IMR-90 (cell line): Measurements from ENCODE around the gene LRRC42. TPM values are rescaled to one million over a fixed set of nuclear protein-coding genes. Genes with fewer than 3 reads are reported as not detected.

Experiments
- ATAC-seq: fragments of 200-7000 bp; cut with Tn5 transposase; 2 replicates; pipeline ENCODE4 v1.9.1; 2020; ENCODE audit warnings: low read depth, mild to moderate bottlenecking, moderate library complexity
- BruUV-seq: library from RNA; stranded (reverse); fragments of 400-500 nt; replicated peaks from 2 replicates; lab custom pipeline; 2021; lab: Mats Ljungman, UMichigan
- CTCF ChIA-PET: fragments of 300-600 bp; formaldehyde crosslinking; extraction: SDS; loops from one replicate; lab custom pipeline; 2021; ENCODE audit warnings: antibody characterized with exemption; lab: Yijun Ruan, JAX
- POLR2A ChIA-PET: fragments of 300-600 bp; sonication (Branson Sonifier 250); formaldehyde crosslinking; loops from one replicate; lab custom pipeline; 2022; ENCODE audit warnings: antibody characterized with exemption; ENCODE audit not compliant: unreplicated experiment; lab: Charles Lee
- DNase-seq: peaks from one replicate; pipeline ENCODE4 v3.0.0; 2013
- H2AFZ ChIP-seq: replicated peaks from 2 replicates; pipeline ENCODE3; 2013; ENCODE audit warnings: low read length, mild to moderate bottlenecking; ENCODE audit not compliant: poor library complexity
- H2AK5ac ChIP-seq: 2 replicates; pipeline ENCODE4 v1.6.1; 2013; ENCODE audit warnings: low read depth, low read length, inconsistent platforms
- H2AK9ac ChIP-seq: replicated peaks from 2 replicates; pipeline ENCODE3; 2013; ENCODE audit warnings: mild to moderate bottlenecking, low read depth, low read length, moderate library complexity; ENCODE audit not compliant: poor library complexity
- H2BK120ac ChIP-seq: 2 replicates; pipeline ENCODE4 v1.6.1; 2013; ENCODE audit warnings: low read depth, low read length, inconsistent platforms
- H2BK15ac ChIP-seq: 3 replicates; pipeline ENCODE4 v1.6.1; 2013; ENCODE audit warnings: low read depth, low read length, inconsistent platforms
- H2BK20ac ChIP-seq: 2 replicates; pipeline ENCODE4 v1.6.1; 2013; ENCODE audit warnings: low read depth, mild to moderate bottlenecking, inconsistent platforms, low read length, moderate library complexity
- H2BK5ac ChIP-seq: 2 replicates; pipeline ENCODE4 v1.6.1; 2013; ENCODE audit warnings: mild to moderate bottlenecking, low read depth, low read length, inconsistent platforms; ENCODE audit not compliant: poor library complexity, severe bottlenecking
- H3K14ac ChIP-seq: replicated peaks from 2 replicates; pipeline ENCODE4 v1.6.1; 2013; ENCODE audit warnings: low read depth, low read length, inconsistent platforms
- H3K18ac ChIP-seq: 2 replicates; pipeline ENCODE4 v1.6.1; 2013; ENCODE audit warnings: low read depth, low read length, control low read depth
- H3K23ac ChIP-seq: 2 replicates; pipeline ENCODE4 v1.6.1; 2013; ENCODE audit warnings: low read depth, low read length, inconsistent platforms
- H3K27ac ChIP-seq: 2 replicates; pipeline ENCODE4 v1.5.1; 2013; ENCODE audit warnings: mild to moderate bottlenecking, control low read depth, low read length; ENCODE audit not compliant: insufficient read depth
- H3K27me3 ChIP-seq: 2 replicates; pipeline ENCODE4 v1.6.1; 2013; ENCODE audit warnings: low read length; ENCODE audit not compliant: control insufficient read depth, insufficient read depth
- H3K36me3 ChIP-seq: 2 replicates; pipeline ENCODE4 v1.6.1; 2013; ENCODE audit warnings: low read length, mixed read lengths; ENCODE audit not compliant: control insufficient read depth, insufficient read depth
- H3K4ac ChIP-seq: 2 replicates; pipeline ENCODE4 v1.6.1; 2013; ENCODE audit warnings: low read depth, low read length, inconsistent platforms
- H3K4me1 ChIP-seq: 2 replicates; pipeline ENCODE4 v1.6.1; 2013; ENCODE audit warnings: low read length, mixed read lengths; ENCODE audit not compliant: control insufficient read depth, insufficient read depth
- H3K4me2 ChIP-seq: 2 replicates; pipeline ENCODE4 v1.6.1; 2013; ENCODE audit warnings: low read depth, mild to moderate bottlenecking, control low read depth, low read length, moderate library complexity
- H3K4me3 ChIP-seq: 2 replicates; pipeline ENCODE4 v1.5.1; 2013; ENCODE audit warnings: low read depth, mild to moderate bottlenecking, control low read depth, low read length, moderate library complexity; ENCODE audit not compliant: insufficient read depth
- H3K56ac ChIP-seq: 2 replicates; pipeline ENCODE4 v1.6.1; 2013; ENCODE audit warnings: low read length, inconsistent platforms; ENCODE audit not compliant: insufficient read depth; ENCODE audit errors: extremely low read depth
- H3K79me1 ChIP-seq, 2 experiments: 2 replicates each; pipeline ENCODE4 v1.6.1; 2013; ENCODE audit warnings: low read length in 2 of 2, inconsistent platforms in 1 of 2, low read depth in 1 of 2
- H3K9ac ChIP-seq: 2 replicates; pipeline ENCODE4 v1.6.1; 2013; ENCODE audit warnings: low read depth, low read length, control low read depth
- H3K9me1 ChIP-seq: 2 replicates; pipeline ENCODE4 v1.6.1; 2013; ENCODE audit warnings: low read length, inconsistent platforms; ENCODE audit not compliant: insufficient read depth
- H3K9me3 ChIP-seq: 2 replicates; pipeline ENCODE4 v1.6.1; 2013; ENCODE audit warnings: low read length; ENCODE audit not compliant: control insufficient read depth, insufficient read depth
- H4K20me1 ChIP-seq: 2 replicates; pipeline ENCODE4 v1.6.1; 2013; ENCODE audit warnings: low read length, inconsistent platforms; ENCODE audit not compliant: insufficient read depth
- H4K5ac ChIP-seq: 2 replicates; pipeline ENCODE4 v1.6.1; 2013; ENCODE audit warnings: mild to moderate bottlenecking, low read depth, low read length, control low read depth
- H4K8ac ChIP-seq, 2 experiments: 2 replicates each; pipeline ENCODE4 v1.6.1; 2013; ENCODE audit warnings: low read depth in 2 of 2, low read length in 2 of 2, control low read depth in 1 of 2, inconsistent platforms in 1 of 2
- H4K91ac ChIP-seq: 2 replicates; pipeline ENCODE4 v1.6.1; 2013; ENCODE audit warnings: low read depth, low read length, inconsistent platforms; ENCODE audit not compliant: insufficient read depth
- CEBPB ChIP-seq: IDR thresholded peaks from 2 replicates; pipeline ENCODE4 v1.6.1; 2012; ENCODE audit warnings: low read depth, low read length, improper control_type of control experiment
- CTCF ChIP-seq: conservative IDR thresholded peaks from 2 replicates; pipeline ENCODE4 v1.5.1; 2012; ENCODE audit warnings: mild to moderate bottlenecking, low read depth, low read length, improper control_type of control experiment
- MAFK ChIP-seq: IDR thresholded peaks from 2 replicates; pipeline ENCODE4 v1.6.1; 2012; ENCODE audit warnings: low read depth, low read length, improper control_type of control experiment
- RCOR1 ChIP-seq: IDR thresholded peaks from 2 replicates; pipeline ENCODE4 v1.6.1; 2012; ENCODE audit warnings: mild to moderate bottlenecking, low read length, improper control_type of control experiment; ENCODE audit not compliant: insufficient replicate concordance
- WGBS, 2 experiments: methylation state at CpG; one replicate each; pipeline versions ENCODE4 v1.1.5 to v1.1.7; 2013; ENCODE audit warnings: missing lambda C conversion rate in 2 of 2; ENCODE audit not compliant: insufficient read length in 1 of 2; ENCODE audit errors: extremely low coverage in 2 of 2; 5-methylcytosine and 5-hydroxymethylcytosine counted together
- dilution Hi-C: fragments of 300-500 bp; cut with HindIII; formaldehyde crosslinking; loops from one replicate; pipeline ENCODE4 v1.14.3; 2018; ENCODE audit warnings: low sequenced_read_pairs; ENCODE audit not compliant: unreplicated experiment
- in situ Hi-C: fragments of 300-500 bp; cut with MboI; formaldehyde crosslinking; loops from 3 replicates; pipeline ENCODE4 v1.14.3; 2019; ENCODE audit warnings: low sequenced_read_pairs, inconsistent platforms, mixed read lengths
- intact Hi-C: fragments of 100-400 bp; cut with micrococcal nuclease; formaldehyde crosslinking; loops from 2 replicates; pipeline ENCODE4 v1.10.0; 2022
- polyA plus RNA-seq, 3 experiments: library from polyadenylated mRNA; depleted of rRNA; stranded (reverse); fragments of >200 nt; gene quantifications; 2 replicates each; pipeline ENCODE4 v1.2.3, GENCODE V29; 2012; ENCODE audit warnings: low replicate concordance in 1 of 3
- total RNA-seq: library from RNA; depleted of rRNA; stranded (reverse); fragments of >200 nt; gene quantifications from 2 replicates; pipeline ENCODE4 v1.2.3, GENCODE V29; 2012

Gene LRRC42
- total and polyA plus RNA-seq, 2 of the 4 experiments (the other 2 are of a cell fraction) = 39.9 to 47.5 TPM

- ChIA-PET POLR2A (interaction anchor here (0.7 to 1.2 kb wide), 2 partner anchors 21 to 55 kb away, joined by 3 to 4 read pairs; partner anchors contain the start of gene YIPF1), CTCF (interaction anchor here (0.9 to 2.3 kb wide), 2 partner anchors 66 to 76 kb away, joined by 3 to 7 read pairs; no protein-coding TSS in a partner anchor)
- H3K79me1 ChIP-seq = peaks cover 43 to 66% of the 10 kb centered on the region in 2 experiments
- H3K4ac ChIP-seq = peak overlapping the region; percentile 79
- no peaks in the 10 kb centered on the region for H3K9me3 ChIP-seq
- no peak overlapping the region for H2BK15ac ChIP-seq
- no peaks in the 10 kb centered on the region for H3K36me3 ChIP-seq
- H2AK9ac ChIP-seq = peak overlapping the region; percentile 5
- dilution Hi-C loops = no loop called here
- in situ Hi-C loops = loop anchor here (5.0 kb wide), 1 partner anchor 63 kb away; no protein-coding TSS in a partner anchor
- no peak overlapping the region for H2BK20ac ChIP-seq
- peaks cover 26% of the 10 kb centered on the region; the same call in 1 of the 2 replicates for H4K20me1 ChIP-seq
- peaks cover 11% of the 10 kb centered on the region for H3K9me1 ChIP-seq
- H3K56ac ChIP-seq = peak overlapping the region; percentile 55
- H2AK5ac ChIP-seq = peak overlapping the region; percentile 3; the same call in 1 of the 2 replicates
- BruUV-seq = no TSS peak
- H3K4me3 ChIP-seq = peak overlapping the region; percentile 98
- peak overlapping the region; percentile 91 for H3K4me2 ChIP-seq
- H3K23ac ChIP-seq = peak overlapping the region; percentile 93; the same call in 1 of the 2 replicates
- DNase-seq (no peak), ATAC-seq (peak; percentile 4)
- H4K5ac ChIP-seq = peak overlapping the region; percentile 79
- H4K91ac ChIP-seq = peak overlapping the region; percentile 60; the same call in 1 of the 2 replicates
- peak overlapping the region; percentile 76; the same call in 1 of the 2 replicates for H3K18ac ChIP-seq
- H4K8ac ChIP-seq = peak overlapping the region; percentile 34 to 59; a peak in 3 of 4 replicates
- no peaks in the 10 kb centered on the region for H3K27me3 ChIP-seq
- no CpG with 5 or more reads among the region's 16 CpGs for WGBS, 2 experiments
- H3K4me1 ChIP-seq = peaks cover 10% of the 10 kb centered on the region
- peak overlapping the region; percentile 92 for H3K9ac ChIP-seq
- no peak for TF ChIP-seq CTCF
- no peak for TF ChIP-seq CEBPB
- TF ChIP-seq RCOR1 = no peak
- TF ChIP-seq MAFK = no peak
- H3K14ac ChIP-seq = peak overlapping the region; percentile 67
- peak overlapping the region; percentile 78 for H2BK5ac ChIP-seq
- H2AFZ ChIP-seq = peak overlapping the region; percentile 94
- H3K27ac ChIP-seq = peak overlapping the region; percentile 96
- H2BK120ac ChIP-seq = no peak overlapping the region
- intact Hi-C loops = loop anchor here (5.0 kb wide), 2 partner anchors 83 to 458 kb away; no protein-coding TSS in a partner anchor
These were observed 1.0 kb upstream of the LRRC42 start for GRCh38 chr1:53945183-53945432.
